ENCODE data around the gene DNAJC5.
A peak's percentile ranks its signal among the peaks of the same experiment; 100 is the strongest.

The DNAJC5 gene

DNA sequence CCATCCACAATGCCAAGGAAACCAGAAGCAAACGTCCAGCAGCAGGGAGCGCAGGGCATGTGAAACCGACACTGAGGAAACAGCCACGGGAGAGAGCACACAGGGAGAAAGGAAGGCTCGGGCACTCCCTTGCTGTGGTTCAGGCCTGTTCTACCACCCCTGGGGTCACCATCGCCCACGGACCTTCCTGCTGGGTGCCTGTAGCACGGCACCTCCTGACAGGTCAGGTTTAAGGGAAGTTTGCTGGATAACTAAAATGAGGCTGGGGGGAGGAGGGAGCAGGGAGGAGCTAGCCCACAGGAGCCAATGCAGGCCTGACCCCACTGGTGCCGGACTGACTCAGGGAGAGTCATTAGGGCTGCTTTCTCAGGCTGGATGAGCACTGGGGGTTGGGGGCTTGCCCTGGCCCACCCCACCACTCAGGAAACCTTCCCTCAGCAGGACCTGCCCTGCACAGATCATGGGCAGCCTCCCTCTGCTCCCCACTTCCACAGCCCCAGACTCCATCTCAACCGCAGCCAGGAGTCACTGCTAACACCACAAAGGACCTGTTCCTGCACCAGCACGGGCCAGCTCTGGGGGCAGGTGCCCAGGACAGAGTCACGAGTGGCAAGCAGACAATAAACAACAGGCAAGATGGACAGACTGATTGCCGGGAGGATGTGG is 59.0 kb downstream of the DNAJC5 start:
- H3K4me3 ChIP-seq (ENCODE audit: control insufficient read depth, low read depth, low read length) = no peak overlapping the region
- TF ChIP-seq, protein P1, sequence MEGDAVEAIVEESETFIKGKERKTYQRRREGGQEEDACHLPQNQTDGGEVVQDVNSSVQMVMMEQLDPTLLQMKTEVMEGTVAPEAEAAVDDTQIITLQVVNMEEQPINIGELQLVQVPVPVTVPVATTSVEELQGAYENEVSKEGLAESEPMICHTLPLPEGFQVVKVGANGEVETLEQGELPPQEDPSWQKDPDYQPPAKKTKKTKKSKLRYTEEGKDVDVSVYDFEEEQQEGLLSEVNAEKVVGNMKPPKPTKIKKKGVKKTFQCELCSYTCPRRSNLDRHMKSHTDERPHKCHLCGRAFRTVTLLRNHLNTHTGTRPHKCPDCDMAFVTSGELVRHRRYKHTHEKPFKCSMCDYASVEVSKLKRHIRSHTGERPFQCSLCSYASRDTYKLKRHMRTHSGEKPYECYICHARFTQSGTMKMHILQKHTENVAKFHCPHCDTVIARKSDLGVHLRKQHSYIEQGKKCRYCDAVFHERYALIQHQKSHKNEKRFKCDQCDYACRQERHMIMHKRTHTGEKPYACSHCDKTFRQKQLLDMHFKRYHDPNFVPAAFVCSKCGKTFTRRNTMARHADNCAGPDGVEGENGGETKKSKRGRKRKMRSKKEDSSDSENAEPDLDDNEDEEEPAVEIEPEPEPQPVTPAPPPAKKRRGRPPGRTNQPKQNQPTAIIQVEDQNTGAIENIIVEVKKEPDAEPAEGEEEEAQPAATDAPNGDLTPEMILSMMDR (conservative IDR thresholded peaks at IDR 0.05; ENCODE audit: control insufficient read depth, insufficient read depth, low read depth, low read length) = no peak
- DNase-seq (ENCODE audit: low read depth) = no peak

- DNase-seq (ENCODE audit: low read depth) = no peak
- TF ChIP-seq, protein P1 (conservative IDR thresholded peaks at IDR 0.05; ENCODE audit: control insufficient read depth, insufficient read depth, low read depth, low read length) = no peak
- H3K4me3 ChIP-seq (ENCODE audit: control insufficient read depth, low read depth, low read length) = peak overlapping the region; percentile 73
Measured at GRCh38 chr20:63955281-63955826, 60.4 kb downstream of the DNAJC5 start.

DNA sequence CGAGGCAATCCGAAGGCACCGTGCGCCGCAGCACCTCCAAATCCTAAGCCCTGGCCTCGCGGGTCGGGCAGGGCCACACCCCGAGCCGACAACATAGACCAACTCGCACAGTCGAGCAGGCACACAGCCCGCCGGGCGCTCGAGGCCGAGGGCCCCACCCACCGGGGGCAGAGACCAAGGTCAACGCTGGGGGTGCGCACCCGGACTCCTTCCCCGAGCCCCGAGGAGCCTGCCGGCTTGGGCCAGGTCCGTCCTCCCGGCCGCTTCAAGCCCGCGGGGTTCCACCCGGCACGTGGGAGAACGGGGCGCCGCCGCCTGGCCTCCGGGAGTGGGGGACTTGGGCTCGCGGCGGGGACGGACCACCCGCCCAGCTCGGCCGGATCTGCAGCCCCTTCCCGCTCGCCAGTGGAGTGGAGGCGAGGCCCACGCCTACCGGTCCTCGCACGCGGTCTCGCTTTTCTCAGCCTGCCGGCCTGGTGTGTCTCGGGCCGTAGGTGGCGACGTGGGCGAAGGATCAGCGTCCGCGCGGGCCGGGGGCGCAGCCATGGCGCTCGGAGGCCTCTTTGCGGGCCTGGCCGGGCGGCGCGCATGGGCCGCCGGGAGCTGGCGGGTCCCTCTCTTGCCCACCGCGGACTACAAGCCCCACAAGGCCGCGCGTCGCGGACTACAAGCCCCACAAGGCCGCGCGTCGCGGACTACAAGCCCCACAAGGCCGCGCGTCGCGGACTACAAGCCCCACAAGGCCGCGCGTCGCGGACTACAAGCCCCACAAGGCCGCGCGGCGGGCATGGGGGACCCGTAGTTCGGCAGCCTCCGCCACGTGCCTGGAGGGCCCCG is 61.1 kb downstream of the DNAJC5 start, which contains the start of gene UCKL1:
Gene UCKL1 (minus strand): TSS at position 590 of the 837 bp plus-strand sequence. CDS start 44 bp downstream, at position 546.
- DNase-seq (ENCODE audit: low read depth) = peak; percentile 88
- TF ChIP-seq, protein P1 (conservative IDR thresholded peaks at IDR 0.05; ENCODE audit: control insufficient read depth, insufficient read depth, low read depth, low read length) = no peak
- H3K4me3 ChIP-seq (ENCODE audit: control insufficient read depth, low read depth, low read length) = peak within 1 kb of the TSS; percentile 73

DNA sequence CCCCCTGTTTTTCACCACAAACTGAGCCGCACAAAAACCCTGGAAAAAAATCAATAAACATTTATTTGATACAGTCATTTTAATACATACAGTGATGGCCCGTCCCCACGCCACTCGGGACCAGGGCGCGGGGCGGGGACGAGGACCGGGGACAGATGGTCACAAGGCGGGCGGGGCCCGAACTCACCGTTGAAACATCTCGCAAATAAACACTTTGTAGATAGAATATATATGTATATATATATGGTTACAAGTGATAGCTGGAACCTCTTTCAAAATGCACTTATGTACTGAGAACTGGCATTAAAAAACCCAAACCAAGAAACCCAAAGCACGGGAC is 61.7 kb downstream of the DNAJC5 start:
- no peak for DNase-seq (ENCODE audit: low read depth)
- H3K4me3 ChIP-seq (ENCODE audit: control insufficient read depth, low read depth, low read length) = peak overlapping the region; percentile 49
- TF ChIP-seq, protein P1 (conservative IDR thresholded peaks at IDR 0.05; ENCODE audit: control insufficient read depth, insufficient read depth, low read depth, low read length) = no peak

GRCh38 chr20:63957004-63957689 is 62.2 kb downstream of the DNAJC5 start:
- peak overlapping the region; percentile 49 for H3K4me3 ChIP-seq (ENCODE audit: control insufficient read depth, low read depth, low read length)
- TF ChIP-seq, protein P1 (conservative IDR thresholded peaks at IDR 0.05; ENCODE audit: control insufficient read depth, insufficient read depth, low read depth, low read length) = no peak
- DNase-seq (ENCODE audit: low read depth) = peak; percentile 60

DNA sequence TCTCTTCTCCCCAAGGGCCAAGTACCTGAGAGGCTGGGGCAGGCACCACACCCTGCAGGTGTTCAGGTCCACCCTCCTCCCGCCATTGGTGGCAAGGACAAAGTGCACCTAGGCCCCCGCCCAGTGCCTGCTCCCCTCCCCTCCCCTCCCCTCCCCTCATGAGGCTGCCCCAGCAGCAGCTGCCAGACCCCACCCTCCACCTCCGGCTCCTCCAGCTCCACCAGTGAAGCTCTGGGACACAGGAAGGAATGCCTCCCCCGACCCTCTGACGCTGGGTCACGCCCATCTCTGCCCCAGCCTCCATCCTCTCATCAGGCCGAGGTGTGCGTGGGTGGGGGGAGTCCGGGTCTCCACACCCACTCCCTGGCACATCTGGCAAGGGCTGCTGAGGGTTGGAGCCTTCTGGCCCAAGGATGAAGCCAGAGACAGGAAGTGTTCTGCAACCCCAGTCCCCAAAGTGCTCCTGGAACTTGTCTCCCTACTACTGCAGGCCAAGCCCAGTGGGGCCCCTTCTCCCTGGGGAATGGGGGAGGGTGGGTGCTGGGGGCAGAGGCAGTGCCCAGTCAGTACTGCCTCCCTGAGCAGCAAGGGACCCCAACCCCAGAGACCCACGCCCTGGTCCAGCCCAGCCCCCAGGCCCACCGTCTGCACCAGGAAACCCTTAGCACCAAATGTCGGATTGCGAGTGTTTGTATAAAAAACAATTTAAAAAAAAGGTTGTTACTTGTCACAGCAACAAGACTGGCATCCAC is 62.9 kb downstream of the DNAJC5 start:
- TF ChIP-seq, protein P1 (conservative IDR thresholded peaks at IDR 0.05; ENCODE audit: control insufficient read depth, insufficient read depth, low read depth, low read length) = no peak
- H3K4me3 ChIP-seq (ENCODE audit: control insufficient read depth, low read depth, low read length) = no peak overlapping the region
- DNase-seq (ENCODE audit: low read depth) = peak; percentile 65
